GM12892 (cell line): ENCODE measurements around the gene ABCC2.
"Not testable (repeated sequence)": the region's sequence is repeated elsewhere in the genome, so short reads cannot be mapped to it uniquely, and the experiment has no call there.

ENCODE experiments used
- DNase-seq: peaks from one replicate; pipeline ENCODE4 v3.0.0; 2011; ENCODE audit not compliant: insufficient read length
- FAIRE-seq: peaks from 2 replicates; lab custom pipeline; 2011; peaks lifted over from hg19 to GRCh38; lab: Jason Lieb, UNC
- POLR2A ChIP-seq: IDR thresholded peaks from 2 replicates; pipeline ENCODE4 v1.6.1; 2011; ENCODE audit warnings: low read depth, low read length, control low read depth
- POLR2AphosphoS5 ChIP-seq: IDR thresholded peaks from 2 replicates; pipeline ENCODE4 v1.6.1; 2011; ENCODE audit warnings: low read depth, low read length, control low read depth
- TAF1 ChIP-seq: IDR thresholded peaks from 2 replicates; pipeline ENCODE4 v1.6.1; 2011; ENCODE audit warnings: low read depth, mild to moderate bottlenecking, control low read depth, low read length, borderline replicate concordance

ABCC2 gene

GRCh38 chr10:99869581-99870122 lies 87.2 kb downstream of the ABCC2 start:
- no peak for DNase-seq
- FAIRE-seq, result no peak
- TF ChIP-seq POLR2A, result no peak
- TF ChIP-seq TAF1, result no peak
- no peak for TF ChIP-seq POLR2AphosphoS5

- FAIRE-seq (no peak), DNase-seq (no peak)
- TF ChIP-seq POLR2A (no peak), POLR2AphosphoS5 (no peak), TAF1 (no peak)
Measured at GRCh38 chr10:99870123-99870730, 87.8 kb downstream of the ABCC2 start.

GRCh38 chr10:99872367-99873162 lies 90.1 kb downstream of the ABCC2 start:
- TF ChIP-seq TAF1 (no peak), POLR2AphosphoS5 (no peak)
- FAIRE-seq (no peak), DNase-seq (no peak)

- FAIRE-seq (no peak), DNase-seq (no peak)
- no peak for TF ChIP-seq TAF1
- no peak for TF ChIP-seq POLR2AphosphoS5
- TF ChIP-seq POLR2A, result no peak
Measured at GRCh38 chr10:99873846-99874245, 91.4 kb downstream of the ABCC2 start.

- no peak for FAIRE-seq
- 0 out of 2 replicates have a peak, but pooled peaks have one; percentile 17 for TF ChIP-seq POLR2AphosphoS5
- TF ChIP-seq POLR2A, result no peak
- TF ChIP-seq TAF1, result no peak
- DNase-seq, result no peak
Measured at GRCh38 chr10:99874341-99875085, 92.1 kb downstream of the ABCC2 start.

GRCh38 chr10:99875473-99875872 lies 93.0 kb downstream of the ABCC2 start:
- FAIRE-seq (no peak), DNase-seq (no peak)
- TF ChIP-seq POLR2AphosphoS5, result no peak
- no peak for TF ChIP-seq POLR2A
- no peak for TF ChIP-seq TAF1

- no peak for TF ChIP-seq POLR2AphosphoS5
- no peak for TF ChIP-seq TAF1
- TF ChIP-seq POLR2A, result no peak
- DNase-seq, result no peak
- FAIRE-seq, result no peak
Measured at GRCh38 chr10:99880080-99880835, 97.8 kb downstream of the ABCC2 start.

GRCh38 chr10:99881371-99881770 lies 98.9 kb downstream of the ABCC2 start:
- FAIRE-seq (no peak), DNase-seq (no peak)
- TF ChIP-seq POLR2A, result no peak

- DNase-seq (no peak), FAIRE-seq (no peak)
- TF ChIP-seq POLR2A (no peak), TAF1 (no peak), POLR2AphosphoS5 (no peak)
Measured at GRCh38 chr10:99883523-99883922, 101.1 kb downstream of the ABCC2 start.

- no peak for TF ChIP-seq TAF1
- TF ChIP-seq POLR2AphosphoS5, result no peak
- TF ChIP-seq POLR2A, result no peak
- FAIRE-seq (no peak), DNase-seq (no peak)
Measured at GRCh38 chr10:99888622-99889021, 106.2 kb downstream of the ABCC2 start.

GRCh38 chr10:99894613-99895012 lies 112.2 kb downstream of the ABCC2 start:
- no peak for FAIRE-seq
- DNase-seq, result no peak
- TF ChIP-seq TAF1 (no peak), POLR2A (no peak), POLR2AphosphoS5 (no peak)

GRCh38 chr10:99895066-99895465 lies 112.6 kb downstream of the ABCC2 start:
- FAIRE-seq, DNase-seq: not testable (repeated sequence)
